Osteoblast (primary cell): Measurements from ENCODE around the gene PTPDC1. TPM values are rescaled to one million over a fixed set of nuclear protein-coding genes. Genes with fewer than 3 reads are reported as not detected.
"Not testable (repeated sequence)": the region's sequence is repeated elsewhere in the genome, so short reads cannot be mapped to it uniquely, and the experiment has no call there.

ENCODE experiments used
- DNase-seq: peaks from one replicate; pipeline ENCODE4 v3.0.0; 2011; ENCODE audit warnings: low spot score, mixed read lengths; ENCODE audit not compliant: insufficient read length; ENCODE audit errors: missing footprints
- H2AFZ ChIP-seq: 2 replicates; pipeline ENCODE4 v1.6.0; 2011; ENCODE audit warnings: mild to moderate bottlenecking, low read length
- H3K27ac ChIP-seq: 2 replicates; pipeline ENCODE4 v1.5.1; 2011; ENCODE audit warnings: mild to moderate bottlenecking, low read depth, low read length, moderate library complexity
- H3K27me3 ChIP-seq: 2 replicates; pipeline ENCODE4 v1.6.0; 2012; ENCODE audit warnings: mild to moderate bottlenecking, control low read depth, inconsistent platforms, low read length, moderate library complexity; ENCODE audit not compliant: insufficient read depth
- H3K36me3 ChIP-seq: 2 replicates; pipeline ENCODE4 v1.5.1; 2011; ENCODE audit warnings: mild to moderate bottlenecking, low read length, control low read depth, moderate library complexity; ENCODE audit not compliant: insufficient read depth
- H3K4me1 ChIP-seq: 2 replicates; pipeline ENCODE4 v1.5.1; 2011; ENCODE audit warnings: mild to moderate bottlenecking, low read length, control low read depth, moderate library complexity; ENCODE audit not compliant: insufficient read depth
- H3K4me2 ChIP-seq: 2 replicates; pipeline ENCODE4 v1.6.0; 2011; ENCODE audit warnings: mild to moderate bottlenecking, low read length; ENCODE audit not compliant: insufficient read depth
- H3K4me3 ChIP-seq: fragments of 200-600 bp; sonication (generic); 3 replicates; pipeline ENCODE4 v1.5.1; 2012; ENCODE audit warnings: mild to moderate bottlenecking, low read length, inconsistent platforms; ENCODE audit not compliant: insufficient read depth
- H3K79me2 ChIP-seq: 2 replicates; pipeline ENCODE4 v1.6.0; 2012; ENCODE audit warnings: mild to moderate bottlenecking, low read length, control low read depth, inconsistent platforms; ENCODE audit not compliant: insufficient read depth
- H3K9me3 ChIP-seq: 2 replicates; pipeline ENCODE4 v1.5.1; 2011; ENCODE audit warnings: low read depth, low read length, control low read depth
- H4K20me1 ChIP-seq: 2 replicates; pipeline ENCODE4 v1.6.0; 2012; ENCODE audit warnings: mild to moderate bottlenecking, low read length, control low read depth; ENCODE audit not compliant: insufficient read depth
- CTCF ChIP-seq: IDR thresholded peaks from 2 replicates; pipeline ENCODE4 v1.5.1; 2011; ENCODE audit warnings: mild to moderate bottlenecking, low read depth, low read length, moderate library complexity; ENCODE audit errors: extremely low read depth
- total RNA-seq: library from RNA; depleted of rRNA; stranded (reverse); fragments of >200 nt; gene quantifications from 2 replicates; pipeline ENCODE4 v1.2.3, GENCODE V29; 2012

The PTPDC1 gene
- total RNA-seq, 1 donor = 17.0 TPM

GRCh38 chr9:94086486-94087345, 2.5 kb downstream of the PTPDC1 start:
- no peak for TF ChIP-seq CTCF
- no peak overlapping the region for H3K4me3 ChIP-seq
- DNase-seq = peak; percentile 83
- H3K79me2 ChIP-seq = no peaks in the 10 kb centered on the region
- H2AFZ ChIP-seq = no peak overlapping the region
- H3K27me3 ChIP-seq = no peaks in the 10 kb centered on the region
- H3K27ac ChIP-seq = peak overlapping the region; percentile 6
- H4K20me1 ChIP-seq = no peaks in the 10 kb centered on the region
- peaks cover 11% of the 10 kb centered on the region for H3K4me1 ChIP-seq
- no peaks in the 10 kb centered on the region for H3K9me3 ChIP-seq
- H3K36me3 ChIP-seq = no peaks in the 10 kb centered on the region
- no peak overlapping the region for H3K4me2 ChIP-seq

GRCh38 chr9:94094219-94095145, 10.2 kb downstream of the PTPDC1 start:
- not testable (repeated sequence) for H3K79me2 ChIP-seq, H3K27me3 ChIP-seq, H3K36me3 ChIP-seq, H3K4me3 ChIP-seq, H2AFZ ChIP-seq, H3K9me3 ChIP-seq, H4K20me1 ChIP-seq, DNase-seq, H3K27ac ChIP-seq, H3K4me2 ChIP-seq
- H3K4me1 ChIP-seq = peaks cover 17% of the 10 kb centered on the region

- no peak for TF ChIP-seq CTCF
- H2AFZ ChIP-seq = no peak overlapping the region
- H3K27me3 ChIP-seq = no peaks in the 10 kb centered on the region
- H4K20me1 ChIP-seq = no peaks in the 10 kb centered on the region
- no peak overlapping the region for H3K4me3 ChIP-seq
- no peaks in the 10 kb centered on the region for H3K79me2 ChIP-seq
- H3K9me3 ChIP-seq = no peaks in the 10 kb centered on the region
- no peaks in the 10 kb centered on the region for H3K36me3 ChIP-seq
- H3K4me1 ChIP-seq = peaks cover 17% of the 10 kb centered on the region
- no peak for DNase-seq
- peak overlapping the region; percentile 33 for H3K27ac ChIP-seq
- H3K4me2 ChIP-seq = no peak overlapping the region
Measured at GRCh38 chr9:94096819-94097577, 12.7 kb downstream of the PTPDC1 start.

GRCh38 chr9:94097788-94098414, 13.6 kb downstream of the PTPDC1 start:
- Histone ChIP-seq H3K4me3 (no peak overlapping the region), H4K20me1 (no peaks in the 10 kb centered on the region), H3K27me3 (no peaks in the 10 kb centered on the region), H2AFZ (peak overlapping the region; percentile 22), H3K4me1 (peaks cover 17% of the 10 kb centered on the region), H3K9me3 (no peaks in the 10 kb centered on the region), H3K36me3 (no peaks in the 10 kb centered on the region), H3K27ac (peak overlapping the region; percentile 36), H3K79me2 (no peaks in the 10 kb centered on the region), H3K4me2 (peak overlapping the region; percentile 15)
- DNase-seq = peak; percentile 87
- TF ChIP-seq CTCF = no peak
